HG02610 (cell line): ENCODE data around the gene NOL7.

Experiments
- ATAC-seq: cut with Tn5 transposase; IDR thresholded peaks from one replicate; pipeline ENCODE4 v1.9.1; 2021; ENCODE audit warnings: mild to moderate bottlenecking, moderate library complexity; ENCODE audit not compliant: unreplicated experiment

The NOL7 gene

GRCh38 chr6:13649393-13649792 lies 34.3 kb downstream of the NOL7 start:
- no peak for ATAC-seq

- ATAC-seq, result no peak
Observed at GRCh38 chr6:13653296-13653695, 38.2 kb downstream of the NOL7 start.

- ATAC-seq, result no peak
Observed at GRCh38 chr6:13654496-13654895, 39.4 kb downstream of the NOL7 start.

GRCh38 chr6:13655700-13656099 lies 40.6 kb downstream of the NOL7 start:
- ATAC-seq, result no peak

GRCh38 chr6:13660273-13660672 lies 45.1 kb downstream of the NOL7 start:
- no peak for ATAC-seq

DNA sequence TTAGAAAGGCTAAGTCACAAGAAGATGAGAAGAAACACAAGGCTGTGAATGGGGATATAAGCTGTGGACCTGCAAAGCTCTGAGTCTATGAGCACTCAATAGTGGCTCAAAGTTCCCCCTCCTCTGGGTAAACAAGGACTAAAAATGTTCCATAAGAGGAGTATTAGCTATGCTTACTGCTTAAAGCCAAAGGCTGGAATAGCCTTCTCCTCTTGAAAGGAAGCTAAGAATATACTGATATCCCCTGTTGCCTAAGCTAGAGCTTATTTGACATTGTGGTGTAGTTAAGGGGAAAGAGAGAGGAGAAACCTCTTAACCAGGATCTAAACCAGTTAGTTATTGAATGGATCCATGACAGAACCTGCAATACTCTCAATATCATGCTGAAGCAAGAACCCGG lies 45.8 kb downstream of the NOL7 start:
- no peak for ATAC-seq

- no peak for ATAC-seq
Observed at GRCh38 chr6:13661647-13662046, 46.5 kb downstream of the NOL7 start.

DNA sequence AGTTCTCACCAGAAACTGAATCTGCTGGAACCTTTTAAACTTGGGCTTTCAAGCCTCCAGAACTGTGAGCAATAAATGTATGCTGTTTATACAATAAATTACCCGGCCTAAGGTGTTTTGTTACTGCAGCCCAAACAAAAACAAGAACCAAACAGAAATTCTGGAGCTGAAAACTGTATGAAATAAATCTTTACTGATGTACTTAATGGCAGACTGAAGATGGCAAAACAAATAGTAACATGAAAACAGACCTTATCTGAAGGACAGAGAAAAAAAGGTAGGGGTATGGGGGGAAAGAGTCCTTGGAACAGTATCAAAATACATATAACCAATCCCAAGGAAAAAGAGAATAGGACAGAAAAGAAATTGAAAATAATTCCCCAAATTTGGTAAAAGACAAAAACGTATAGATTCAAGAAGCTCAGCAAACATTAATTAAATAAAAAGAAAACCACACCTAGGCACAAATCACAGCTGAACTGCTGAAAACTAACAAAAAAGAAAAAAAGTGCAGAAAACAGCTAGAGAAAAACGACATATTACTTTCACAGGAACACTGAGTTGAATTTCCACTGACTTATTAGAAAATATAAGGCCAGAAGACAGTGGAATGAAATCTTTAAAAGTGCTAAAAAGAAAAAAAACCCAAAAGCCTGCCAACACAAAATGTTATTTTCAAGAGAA lies 47.7 kb downstream of the NOL7 start:
- no peak for ATAC-seq

GRCh38 chr6:13663986-13664385 lies 48.9 kb downstream of the NOL7 start:
- ATAC-seq, result no peak

DNA sequence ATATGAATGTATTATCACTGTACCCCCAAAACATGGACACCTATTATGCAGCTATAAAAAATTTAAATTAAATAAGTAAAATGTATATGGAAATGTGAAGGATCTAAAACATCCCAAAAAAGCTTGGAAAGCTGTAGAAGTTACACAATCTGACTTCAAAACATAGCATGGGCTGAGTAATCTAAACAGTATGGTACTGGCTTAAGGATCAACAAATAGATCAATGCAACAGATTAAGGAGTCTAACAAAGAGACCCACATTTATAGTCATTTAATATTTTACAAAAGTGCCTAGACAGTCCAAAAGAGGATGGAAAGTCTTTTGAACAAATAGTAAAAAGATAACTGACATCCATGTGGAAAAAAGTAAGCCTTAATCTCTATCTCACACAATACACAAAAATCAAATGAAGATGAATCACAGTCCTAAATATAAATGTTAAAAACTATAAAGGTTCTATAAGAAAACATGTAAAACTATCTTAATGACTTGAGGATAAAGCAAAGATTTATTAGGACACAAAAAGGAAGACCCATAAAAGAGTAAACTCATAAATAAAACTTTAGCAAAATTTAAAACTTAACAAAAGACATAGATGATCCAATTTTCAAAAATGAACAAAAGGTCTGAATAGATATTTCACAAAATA lies 49.7 kb downstream of the NOL7 start:
- no peak for ATAC-seq

DNA sequence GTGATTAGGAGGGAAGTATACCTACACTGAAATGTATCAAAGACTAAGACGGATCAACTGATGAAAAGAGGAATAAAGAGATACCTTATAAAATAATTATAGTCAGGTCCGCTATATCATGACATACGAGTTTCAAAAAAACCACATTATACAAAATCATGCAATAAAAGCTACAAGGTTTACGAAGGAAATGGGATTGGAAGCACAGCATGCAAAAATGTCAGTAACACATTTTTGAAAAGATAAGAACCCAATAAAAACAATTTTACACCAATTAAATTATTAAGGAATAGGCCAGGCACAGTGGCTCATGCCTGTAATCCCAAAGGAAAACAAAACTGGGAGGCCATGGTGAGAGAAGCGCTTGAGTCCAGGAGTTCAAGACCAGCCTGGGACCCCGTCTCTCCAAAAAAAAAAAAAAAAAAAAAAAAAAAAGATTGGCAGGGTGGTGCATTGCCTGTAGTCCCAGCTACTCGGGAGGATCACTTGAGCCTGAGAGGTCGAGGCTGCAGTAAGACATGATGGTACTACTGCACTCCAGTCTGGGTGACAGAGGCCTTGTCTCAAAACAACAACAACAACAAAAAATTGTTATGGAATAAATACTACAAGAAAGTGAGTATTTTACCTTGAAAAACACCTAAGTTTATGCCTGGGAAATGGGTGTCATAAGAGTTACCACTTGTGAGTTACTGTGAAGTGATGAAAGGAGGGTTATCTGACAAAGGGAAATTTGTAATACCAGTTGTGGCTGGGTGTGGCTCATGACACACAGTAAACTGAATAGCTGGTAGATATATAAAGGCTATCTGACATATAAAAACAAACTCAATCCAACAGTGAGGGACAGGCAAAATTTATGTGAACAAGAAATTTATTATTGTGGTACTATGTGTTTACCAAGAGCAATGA lies 51.3 kb downstream of the NOL7 start:
- ATAC-seq, result no peak

DNA sequence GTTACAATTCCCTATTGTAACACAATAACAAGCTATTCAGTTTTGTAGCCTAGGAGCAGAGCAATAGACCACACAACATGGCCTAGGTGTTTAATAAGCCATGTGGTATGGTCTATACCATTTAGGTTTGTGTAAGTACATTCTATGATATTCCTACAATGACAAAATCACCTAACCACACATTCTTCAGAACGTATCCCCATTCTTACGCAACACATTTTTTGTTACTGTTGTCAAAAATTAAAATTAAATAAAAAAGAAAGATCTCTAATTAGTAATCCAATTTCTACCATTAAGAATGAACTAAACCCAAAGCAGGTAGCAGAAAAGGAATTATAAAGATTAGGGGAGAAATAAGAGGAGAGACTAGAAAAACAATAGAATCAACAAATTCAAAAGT lies 52.5 kb downstream of the NOL7 start:
- no peak for ATAC-seq

- peak; percentile 88 for ATAC-seq
Observed at GRCh38 chr6:13668291-13668928, 53.3 kb downstream of the NOL7 start.

DNA sequence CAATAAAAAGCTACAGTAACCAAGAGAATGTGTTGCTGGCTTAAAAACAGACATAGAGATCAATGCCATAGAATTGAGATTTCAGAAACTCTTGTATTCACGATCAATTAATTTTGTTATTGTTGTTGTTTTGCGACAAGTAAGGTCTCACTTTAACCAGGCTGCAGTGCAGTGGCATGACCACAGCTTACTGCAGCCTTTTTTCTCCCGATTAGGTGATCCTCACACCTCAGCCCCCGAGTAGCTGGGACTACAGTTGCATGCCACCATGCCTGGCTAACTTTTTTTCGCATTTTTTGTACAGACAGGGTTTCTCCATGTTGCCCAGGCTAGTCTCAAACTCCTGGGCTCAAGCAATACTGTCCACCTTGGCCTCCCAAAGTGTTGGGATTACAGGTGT lies 54.3 kb downstream of the NOL7 start:
- ATAC-seq, result no peak
